ENCODE results near the gene PTPRT.

The PTPRT gene

DNA sequence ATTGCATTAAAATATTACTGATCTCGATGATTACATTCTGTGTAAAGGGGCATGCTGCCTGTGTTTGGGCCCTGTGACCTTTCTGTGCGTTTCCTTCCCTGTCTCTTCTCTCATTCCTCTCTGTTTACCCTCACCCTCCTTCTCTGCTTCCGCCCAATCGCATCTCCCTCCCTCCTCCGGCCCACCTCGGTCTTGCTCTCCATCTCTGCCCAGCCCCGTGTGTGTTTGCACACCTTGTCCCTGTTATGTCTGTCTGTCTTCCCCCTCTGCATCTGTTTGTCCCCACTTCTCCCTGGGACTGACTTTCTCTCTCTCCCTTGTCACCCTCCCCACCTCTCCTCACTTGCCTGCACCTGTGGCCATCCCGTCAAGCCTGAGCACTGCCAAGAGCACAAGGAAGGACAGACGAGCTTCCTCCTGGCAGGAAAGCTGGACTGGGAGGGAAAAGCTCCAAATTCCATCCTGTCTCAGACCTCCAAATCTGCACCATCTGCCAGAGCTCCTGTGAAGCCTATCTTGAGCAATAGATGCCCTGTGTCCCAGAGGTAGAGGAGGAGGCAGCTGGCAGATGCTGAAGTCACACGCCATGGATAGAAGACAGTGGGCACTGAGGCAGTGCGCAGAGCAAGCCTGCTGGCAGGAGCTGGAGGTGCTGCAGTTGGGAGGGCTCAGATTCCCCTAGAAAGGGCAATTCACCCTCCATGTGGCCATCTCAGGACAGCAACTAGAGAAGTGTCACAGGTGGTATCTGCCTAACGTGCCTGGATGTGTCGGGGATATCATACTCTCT, 172.3 kb downstream of the PTPRT start:
- no peak for DNase-seq

DNA sequence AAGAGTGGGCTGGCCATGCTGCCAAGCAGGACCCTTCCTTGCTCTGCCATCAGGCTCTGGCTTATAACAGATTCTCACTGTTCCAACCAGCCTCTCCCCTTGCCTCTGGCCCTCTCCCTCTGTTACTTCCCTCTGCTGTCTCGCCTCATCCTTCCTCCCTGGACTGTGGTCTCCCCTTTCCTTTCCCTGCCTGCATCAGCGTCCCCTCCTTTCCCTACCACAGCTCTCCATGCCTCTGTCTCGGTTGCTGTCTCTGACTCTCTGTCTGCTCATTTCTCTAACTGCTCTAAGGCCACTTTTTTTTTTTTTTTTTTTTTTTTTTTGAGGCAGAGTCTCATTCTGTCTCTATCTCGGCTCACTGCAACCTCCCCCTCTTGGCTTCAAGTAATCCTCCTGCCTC, 173.4 kb downstream of the PTPRT start:
- DNase-seq, result no peak

DNA sequence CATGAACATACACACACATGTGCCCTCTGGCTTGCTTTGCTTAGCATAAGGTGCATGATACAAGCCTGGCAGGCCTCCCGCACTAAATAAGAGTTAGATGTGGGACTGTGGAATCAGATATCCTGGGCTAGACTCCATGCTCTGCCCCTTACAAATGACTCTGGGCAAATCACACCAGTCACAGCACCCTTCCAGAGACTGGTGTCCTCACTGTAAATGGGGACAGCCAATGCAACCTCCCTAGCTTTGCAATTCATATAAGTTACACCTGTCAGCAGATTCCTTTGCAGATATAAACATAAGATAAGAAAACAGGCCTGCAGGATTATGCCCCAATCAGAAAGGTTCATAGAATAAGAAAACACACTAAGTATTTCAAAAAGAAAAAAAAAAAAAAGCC, 174.1 kb downstream of the PTPRT start:
- no peak for DNase-seq

DNA sequence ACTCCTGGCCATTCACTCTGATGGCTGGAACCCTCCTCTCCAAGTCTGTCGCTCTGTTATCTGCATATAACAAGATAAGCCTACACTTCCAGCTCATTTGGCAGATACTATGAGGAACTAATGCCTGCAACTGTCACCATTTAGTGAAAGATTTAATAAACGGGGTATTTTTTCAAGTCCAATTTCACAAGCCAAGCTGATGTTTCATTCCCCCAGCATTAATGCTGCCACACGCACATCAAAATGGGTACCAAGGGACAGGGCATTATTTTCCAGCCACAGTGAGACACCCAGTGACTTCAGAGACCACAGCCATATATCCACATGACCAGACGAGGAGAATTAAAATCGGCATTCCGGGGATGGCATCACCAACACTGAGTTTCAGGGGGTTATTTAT, 175.5 kb downstream of the PTPRT start:
- no peak for DNase-seq

DNA sequence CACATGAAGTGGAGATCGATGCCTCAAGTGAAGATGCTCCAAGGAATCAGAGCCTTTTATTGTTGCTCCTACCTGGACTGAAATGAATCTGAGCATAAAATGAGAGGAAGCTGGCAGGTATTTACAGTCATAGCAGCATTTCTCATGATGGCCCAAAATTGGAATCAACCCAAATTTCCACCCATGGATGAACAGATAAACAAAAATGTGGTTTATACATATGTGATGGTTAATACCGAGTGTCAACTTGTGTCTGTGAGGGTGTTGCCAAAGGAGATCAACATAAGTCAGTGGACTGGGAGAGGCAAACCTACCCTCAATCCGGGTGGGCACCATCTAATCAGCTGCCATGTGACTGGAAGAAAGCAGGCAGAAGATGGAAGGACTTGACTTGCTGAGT, 178.2 kb downstream of the PTPRT start:
- no peak for DNase-seq

DNA sequence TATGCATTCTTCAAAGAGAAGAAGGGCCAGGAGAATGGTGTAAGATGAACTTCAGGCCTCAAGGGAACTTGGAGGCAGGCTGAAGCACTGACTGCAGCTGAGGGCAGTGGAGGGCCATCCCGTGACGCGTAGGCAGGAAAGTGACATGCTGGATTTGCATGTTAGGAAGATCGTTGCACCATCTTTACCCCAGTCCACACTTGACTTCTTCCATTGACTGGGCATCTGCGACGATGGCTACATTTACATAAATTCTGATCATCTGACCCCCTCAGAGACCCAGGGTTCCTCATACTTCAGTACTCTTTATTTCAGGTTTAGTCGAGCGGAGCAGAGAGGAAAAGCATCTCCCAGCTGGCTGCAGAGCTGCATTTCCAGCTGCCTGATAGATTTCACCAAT, 180.2 kb downstream of the PTPRT start:
- no peak for DNase-seq

DNA sequence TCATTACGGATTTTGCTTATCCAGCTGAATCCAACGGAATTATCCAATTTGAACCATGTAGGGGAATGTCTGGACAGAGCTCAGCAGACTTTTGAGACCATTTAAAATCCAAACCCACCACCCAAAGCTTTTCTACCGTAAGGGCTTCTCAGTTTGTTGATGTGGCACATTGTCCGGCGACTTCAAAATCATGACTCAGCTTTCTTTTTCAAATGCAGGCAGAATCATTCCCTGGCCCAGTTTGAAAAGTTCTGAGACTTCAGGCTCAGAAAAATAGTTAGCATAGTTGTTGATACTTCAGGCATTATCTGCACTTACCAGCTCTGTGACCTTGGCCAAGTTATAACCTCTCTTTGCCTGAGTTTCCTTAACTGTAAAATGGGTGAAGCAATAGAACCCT, 182.2 kb downstream of the PTPRT start:
- DNase-seq, result no peak

DNA sequence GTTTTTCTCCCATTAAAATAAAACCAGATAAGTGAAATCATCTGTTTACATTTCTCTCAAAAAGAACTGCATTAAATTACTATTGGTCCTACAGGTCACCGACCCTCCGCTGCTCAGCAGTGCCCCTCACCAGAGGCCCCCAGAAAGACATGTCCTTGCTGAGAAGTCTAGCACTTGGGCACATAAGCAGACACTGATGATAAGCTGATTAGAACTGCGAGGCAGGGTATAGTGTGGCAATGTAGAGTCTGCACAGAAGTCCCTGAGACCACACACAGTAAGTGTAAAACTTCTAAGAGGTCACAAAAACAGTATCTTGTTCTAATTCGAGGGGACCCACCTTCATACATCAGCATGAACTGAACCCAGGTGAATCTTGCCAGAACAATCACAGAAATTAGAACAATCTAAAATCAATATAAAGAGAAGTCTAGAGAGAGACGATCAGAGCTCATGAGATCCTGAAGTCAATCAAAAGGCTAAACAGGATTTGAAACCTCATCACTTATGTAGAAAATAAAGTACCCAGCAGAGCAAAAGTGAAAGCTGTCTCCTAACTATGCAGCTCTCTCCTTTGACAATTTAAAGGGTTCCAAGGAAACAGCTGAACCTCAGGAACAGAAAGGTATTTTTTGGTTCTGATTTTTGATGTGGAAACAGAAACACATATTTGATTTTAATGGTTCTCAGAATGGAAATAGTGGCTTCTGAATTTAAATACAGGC, 182.9 kb downstream of the PTPRT start:
- no peak for DNase-seq

DNA sequence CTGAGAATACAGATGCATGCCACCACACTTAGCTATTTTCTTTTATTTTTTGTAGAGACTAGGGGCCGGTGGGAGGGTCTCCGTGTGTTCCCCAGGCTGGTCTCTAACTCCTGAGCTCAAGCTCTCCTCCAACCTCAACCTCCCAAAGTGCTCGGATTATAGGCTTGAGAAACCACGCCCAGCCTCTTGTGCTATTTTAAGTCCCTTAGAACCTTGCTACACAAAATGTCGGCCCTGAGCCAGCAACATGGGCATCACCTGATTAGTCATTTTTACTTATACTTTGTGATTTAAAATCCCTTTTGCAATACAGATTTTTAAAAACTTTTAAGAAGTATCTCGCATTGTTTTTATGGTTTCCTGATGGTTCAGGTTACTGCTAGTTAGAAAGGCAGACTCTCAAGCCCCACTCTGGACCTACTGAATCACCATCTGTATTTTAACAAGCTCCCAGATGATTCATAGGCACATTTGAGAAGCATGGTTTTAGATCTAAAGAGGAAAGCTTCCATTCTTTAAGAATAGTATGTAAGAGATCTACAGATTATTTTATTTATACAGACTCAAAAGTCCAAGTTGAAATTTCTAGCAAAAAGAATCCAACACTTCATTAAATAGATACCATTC, 186.3 kb downstream of the PTPRT start:
- no peak for DNase-seq

DNA sequence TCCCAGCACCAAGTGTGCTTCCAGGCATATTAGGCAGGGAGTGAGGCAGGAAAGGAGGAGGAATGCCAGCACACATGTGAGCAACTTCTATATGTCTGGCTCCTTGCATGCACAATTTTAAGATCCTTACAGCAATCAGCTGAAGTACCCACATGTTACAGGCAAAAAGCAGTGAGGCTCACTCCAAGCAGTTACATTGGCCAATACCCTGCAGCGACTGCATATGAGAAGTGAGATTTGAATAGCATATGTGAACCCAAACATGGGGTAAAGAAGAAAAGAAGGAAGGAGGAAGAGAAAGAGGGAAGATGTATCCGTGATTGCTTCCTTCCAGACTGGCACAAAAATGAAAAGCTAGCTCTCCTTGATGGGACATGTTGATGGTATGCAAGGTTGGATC, 193.6 kb downstream of the PTPRT start:
- no peak for DNase-seq

DNA sequence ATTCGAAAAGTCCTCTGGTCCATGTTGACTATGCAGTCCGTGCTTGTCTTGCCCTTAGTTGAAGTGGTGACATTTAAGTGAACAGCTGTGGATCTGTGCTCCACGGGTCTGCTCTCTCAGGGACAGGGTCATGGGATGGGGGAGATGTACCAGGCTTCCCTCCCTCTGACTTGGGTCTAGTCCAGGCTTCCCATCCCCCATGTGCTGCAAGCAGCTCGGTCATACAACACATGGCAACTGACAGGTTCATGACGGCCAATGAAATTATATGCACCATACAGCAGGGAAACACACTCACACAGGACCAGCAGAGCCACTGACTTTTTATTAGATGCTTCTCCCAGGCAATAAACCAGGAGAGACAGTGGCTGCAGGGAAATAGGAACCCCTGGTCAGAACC, 201.4 kb downstream of the PTPRT start:
- no peak for DNase-seq

DNA sequence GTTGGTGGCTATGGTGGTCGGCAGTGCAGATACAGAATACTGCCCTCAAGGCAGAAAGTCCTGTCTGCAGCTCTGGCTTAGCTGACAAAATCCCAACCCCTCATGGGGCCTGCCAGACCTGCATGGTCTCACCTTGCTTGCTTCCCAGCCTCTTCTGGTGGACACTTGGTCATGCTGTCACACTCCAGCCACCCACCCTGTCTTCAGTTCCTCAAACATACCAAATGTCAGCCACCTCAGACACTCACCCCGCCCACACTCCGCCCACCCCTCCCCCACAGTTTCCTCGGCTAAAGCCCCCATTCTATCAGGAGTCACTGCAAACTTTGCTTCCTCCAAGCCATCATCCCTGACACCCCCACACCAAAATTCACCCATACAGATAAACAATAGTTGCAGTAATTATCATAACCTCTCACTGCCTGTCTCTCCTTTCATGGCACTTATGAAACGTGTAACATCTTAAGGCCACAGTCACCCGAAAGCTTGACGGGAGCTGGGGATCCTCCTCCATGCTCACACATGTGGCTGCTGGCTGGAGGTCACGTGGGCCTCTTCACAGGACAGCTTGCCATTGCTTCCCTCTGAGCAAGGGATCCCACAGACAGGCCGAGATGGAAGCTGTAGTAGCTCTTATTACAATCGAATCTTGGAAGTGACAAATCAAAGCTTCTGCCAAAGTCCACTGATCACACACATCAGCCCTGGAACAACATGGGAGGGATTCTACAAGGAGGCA, 202.2 kb downstream of the PTPRT start:
- DNase-seq, result no peak

DNA sequence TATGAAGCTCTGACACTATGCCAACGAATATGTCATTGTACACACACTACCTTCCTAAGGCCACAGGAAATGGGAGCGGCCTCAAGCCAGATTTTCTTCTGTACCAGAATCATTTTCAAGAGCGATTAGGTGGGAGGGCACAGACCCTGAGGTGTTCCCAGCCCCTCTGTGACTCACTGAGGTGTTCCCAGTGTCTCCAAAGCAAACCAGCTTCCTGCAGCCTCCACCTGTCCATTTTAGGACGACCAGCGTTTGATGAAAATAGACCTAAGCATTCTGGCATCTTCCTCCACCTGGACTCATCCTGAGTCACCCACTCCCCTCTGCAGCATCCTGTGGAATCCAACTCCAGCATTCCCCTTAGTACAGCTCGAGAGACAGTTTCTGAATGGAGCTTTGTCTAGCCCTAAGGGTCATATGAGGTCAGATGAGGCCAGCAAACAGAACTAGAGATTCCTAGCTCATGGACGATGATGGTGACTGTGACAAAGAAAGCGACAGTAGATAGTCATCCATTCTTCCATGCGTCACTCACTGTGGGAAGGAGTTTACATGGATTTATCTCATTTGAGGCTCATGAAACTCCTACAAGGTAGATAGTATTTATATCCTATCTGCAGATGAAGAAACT, 203.4 kb downstream of the PTPRT start:
- DNase-seq, result no peak

DNA sequence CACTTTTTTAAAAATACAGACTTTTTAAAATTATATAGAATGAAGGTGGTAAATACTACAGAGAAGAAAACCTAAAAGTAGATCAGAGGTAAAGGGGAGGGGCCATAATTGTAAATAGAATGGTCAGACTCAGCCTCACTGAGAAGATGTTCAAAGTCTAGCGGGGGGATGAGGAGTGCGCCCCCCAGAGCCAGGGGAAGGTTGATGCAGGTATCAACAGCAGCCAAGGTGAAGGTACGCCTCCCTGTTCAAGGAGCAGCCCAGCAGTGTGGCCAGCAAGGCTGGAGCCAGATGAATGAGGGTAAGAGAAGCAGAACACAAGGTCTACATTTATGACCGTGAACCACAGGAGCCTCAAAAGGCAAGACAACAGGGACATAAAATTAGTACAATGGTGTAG, 204.1 kb downstream of the PTPRT start:
- DNase-seq, result no peak

DNA sequence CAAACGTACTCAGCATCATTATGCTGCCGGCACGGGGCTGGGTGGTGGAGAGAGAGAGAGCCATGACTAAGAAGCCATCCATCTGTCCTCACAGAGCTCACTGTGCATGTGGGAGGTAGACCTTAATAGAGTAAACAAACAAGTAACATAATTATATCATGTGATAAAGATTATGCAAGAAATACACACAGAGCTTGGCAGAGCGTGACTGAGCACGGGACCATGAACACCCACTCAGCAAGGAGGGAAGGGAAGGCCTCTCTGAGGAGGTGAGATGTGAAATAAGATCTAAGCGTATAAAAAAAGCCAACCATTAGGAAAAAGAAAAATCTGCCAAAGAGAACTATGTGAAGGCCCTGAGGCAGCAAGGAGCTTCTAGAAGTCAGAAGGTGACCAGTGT, 207.5 kb downstream of the PTPRT start:
- DNase-seq, result no peak

DNA sequence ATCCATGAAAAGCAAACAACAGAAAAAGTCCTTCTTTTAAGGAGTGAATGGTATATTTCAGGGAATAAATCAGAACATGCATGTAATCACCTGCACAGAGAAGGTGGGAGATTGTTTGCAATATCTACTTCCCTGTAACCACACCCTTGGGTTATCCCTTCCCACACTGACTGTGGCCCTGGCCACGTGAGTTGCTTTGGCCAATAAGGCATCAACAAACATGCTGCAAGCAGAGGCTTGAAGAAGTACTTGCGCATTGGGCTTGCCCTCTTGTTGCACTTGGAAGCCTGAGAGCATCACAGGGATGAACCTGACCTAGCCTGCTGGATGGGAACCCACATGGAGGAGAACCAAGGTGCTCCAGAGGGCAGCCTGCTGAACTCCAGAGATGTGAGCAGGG, 208.5 kb downstream of the PTPRT start:
- no peak for DNase-seq

DNA sequence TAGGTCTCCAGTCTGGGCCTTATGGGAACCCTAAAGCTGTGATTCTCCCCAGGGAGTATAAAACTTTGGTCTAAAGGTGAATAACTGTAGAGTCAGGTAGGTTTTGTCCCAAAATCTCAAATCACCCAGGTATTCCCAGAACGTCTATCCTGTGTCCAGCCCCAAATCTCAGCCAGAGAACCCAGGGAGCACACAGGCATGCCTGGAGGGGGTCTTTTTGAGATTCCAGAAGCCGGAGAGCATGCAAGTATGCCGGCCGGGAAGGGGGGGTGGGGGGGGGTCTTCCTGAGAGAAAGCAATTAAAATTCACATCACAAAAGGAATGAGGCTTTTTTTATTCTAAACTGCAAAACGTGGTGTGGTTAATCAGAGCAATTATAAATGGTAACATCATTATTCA, 210.0 kb downstream of the PTPRT start:
- no peak for DNase-seq

DNA sequence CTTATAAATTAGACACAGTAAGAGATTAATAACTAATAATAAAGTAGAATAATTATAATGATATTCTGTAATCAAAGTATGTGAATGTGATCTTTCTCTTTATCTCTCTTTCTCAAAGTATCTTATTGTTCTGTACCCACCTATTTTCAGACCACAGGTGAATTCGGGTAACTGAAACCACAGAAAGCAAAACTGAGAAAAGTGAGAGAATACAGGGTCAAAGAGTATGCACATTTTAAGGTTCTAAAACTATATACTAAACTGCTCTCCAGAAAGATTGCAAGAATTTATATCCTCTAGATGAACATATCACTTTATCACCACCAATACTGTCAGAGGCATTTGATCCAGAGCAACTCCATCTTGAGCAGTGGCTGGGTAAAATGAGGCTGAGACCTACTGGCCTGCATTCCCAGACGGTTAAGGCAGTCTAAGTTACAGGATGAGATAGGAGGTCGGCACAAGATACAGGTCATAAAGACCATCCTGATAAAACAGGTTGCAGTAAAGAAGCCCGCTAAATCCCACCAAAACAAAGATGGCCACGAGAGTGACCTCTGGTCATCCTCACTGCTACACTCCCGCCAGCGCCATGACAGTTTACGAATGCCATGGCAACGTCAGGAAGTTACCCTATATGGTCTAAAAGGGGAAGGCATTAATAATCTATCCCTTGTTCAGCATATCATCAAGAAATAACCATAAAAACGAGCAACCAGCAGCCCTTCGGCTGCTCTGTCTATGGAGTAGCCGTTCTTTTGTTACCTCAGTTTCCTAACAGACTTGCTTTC, 211.3 kb downstream of the PTPRT start:
- DNase-seq, result no peak

DNA sequence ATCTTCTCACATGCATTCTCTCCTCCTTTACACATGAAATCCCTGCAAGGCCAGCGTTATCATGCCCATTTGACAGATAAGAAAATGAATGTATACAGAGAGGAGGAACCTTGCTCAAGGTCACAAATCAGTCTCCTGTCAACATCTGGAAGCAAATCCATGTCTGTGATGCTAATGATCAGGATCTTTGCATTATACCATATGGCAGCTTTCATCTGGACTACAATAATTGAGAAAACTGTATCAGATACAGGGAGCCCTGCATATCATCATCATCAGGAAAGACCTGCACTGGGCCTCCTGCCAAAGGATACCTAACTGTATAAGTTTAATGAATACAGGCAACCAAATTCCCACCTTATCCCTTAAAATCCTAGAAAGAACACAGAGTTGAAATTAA, 213.7 kb downstream of the PTPRT start:
- DNase-seq, result no peak

DNA sequence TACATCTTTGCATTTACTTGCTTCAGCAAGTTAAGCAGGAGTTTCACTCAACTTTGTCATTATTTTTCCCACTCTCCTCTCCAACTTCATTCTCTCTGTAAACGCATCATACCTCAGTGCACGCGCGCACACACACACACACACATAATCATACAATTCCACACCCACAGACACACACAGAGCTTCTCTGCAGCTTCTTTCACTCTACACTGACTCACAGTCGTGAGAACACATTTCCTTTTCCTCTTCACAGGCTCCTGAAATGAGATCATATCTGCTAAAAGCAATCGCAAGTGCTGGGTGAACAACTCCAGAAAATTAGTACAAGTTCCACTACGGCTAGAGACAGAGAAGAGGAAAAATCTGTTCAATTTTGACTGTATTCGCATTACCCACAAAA, 215.4 kb downstream of the PTPRT start:
- no peak for DNase-seq

DNA sequence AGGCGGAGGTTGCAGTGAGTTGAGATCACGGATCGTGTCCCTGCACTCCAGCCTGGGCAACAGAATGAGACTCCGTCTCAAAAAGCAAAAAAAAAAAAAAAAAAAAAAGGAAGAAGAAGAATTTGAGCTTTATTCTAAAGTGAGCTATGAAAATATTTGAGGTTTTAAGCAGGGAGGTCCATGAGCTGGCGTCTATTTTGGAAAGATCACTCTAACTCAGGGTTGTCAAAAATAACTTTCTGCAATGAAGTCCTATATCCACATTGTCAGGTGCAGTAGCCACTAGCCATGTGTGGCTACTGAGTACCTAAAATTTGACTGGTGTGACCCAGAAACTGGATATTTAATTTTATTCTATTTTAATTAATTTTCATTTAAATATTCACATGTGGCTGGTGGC, 217.1 kb downstream of the PTPRT start:
- no peak for DNase-seq

DNA sequence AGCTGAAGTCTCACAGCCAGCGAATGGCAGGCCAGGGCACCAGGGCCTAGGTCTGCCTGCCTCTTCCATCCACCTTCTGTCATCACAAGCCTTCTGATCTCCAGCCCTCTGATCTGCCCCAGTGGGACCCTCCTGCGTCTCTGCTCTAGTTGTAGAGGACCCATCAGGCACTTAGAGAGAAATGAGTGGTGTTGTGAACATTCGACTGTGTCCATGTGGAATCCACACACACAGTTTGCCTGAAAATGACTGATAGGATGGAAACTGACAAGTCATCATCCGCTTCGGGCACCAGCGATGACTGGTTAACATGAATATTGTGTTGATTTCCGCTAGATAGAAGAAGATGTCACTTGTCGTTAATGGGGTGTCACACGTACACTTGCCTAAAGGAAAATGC, 221.0 kb downstream of the PTPRT start:
- no peak for DNase-seq

Data from CD4-positive, alpha-beta T cell treated with Interferon alpha-2 for 1 hour (primary cell).